GM12875 (cell line): ENCODE measurements around the gene COL6A5.
"Not testable (repeated sequence)": the region's sequence is repeated elsewhere in the genome, so short reads cannot be mapped to it uniquely, and the experiment has no call there.

Experiments used
- H3K4me3 ChIP-seq: one replicate; pipeline ENCODE4 v1.5.1; 2011; ENCODE audit warnings: low read depth, low read length, control low read depth
- TF ChIP-seq, protein P1 (sequence below): IDR thresholded peaks from 2 replicates; pipeline ENCODE4 v1.5.1; 2011; ENCODE audit warnings: low read depth, mild to moderate bottlenecking, control low read depth, inconsistent platforms, low read length, moderate library complexity, borderline replicate concordance; ENCODE audit not compliant: insufficient read depth

COL6A5 gene

DNA sequence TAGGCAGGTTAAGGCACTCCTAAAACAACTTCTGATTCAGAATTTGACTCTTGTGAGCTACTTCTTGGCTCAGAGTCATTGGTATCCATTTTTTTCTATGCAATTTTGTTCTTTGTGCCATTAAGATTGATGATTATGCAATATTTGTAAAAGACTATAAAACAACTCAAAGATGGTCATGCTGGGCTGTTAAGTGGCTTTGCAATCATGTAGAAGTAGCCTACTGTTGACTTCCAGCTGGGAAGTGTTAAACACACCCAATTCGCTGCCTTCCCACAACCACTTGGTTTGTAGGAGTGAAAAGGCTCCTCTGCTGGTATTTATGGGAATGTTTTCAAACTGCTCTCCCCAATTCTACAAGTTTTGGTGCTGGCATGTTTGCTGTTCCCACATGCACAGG is 96.8 kb downstream of the COL6A5 start:
- TF ChIP-seq, protein P1, sequence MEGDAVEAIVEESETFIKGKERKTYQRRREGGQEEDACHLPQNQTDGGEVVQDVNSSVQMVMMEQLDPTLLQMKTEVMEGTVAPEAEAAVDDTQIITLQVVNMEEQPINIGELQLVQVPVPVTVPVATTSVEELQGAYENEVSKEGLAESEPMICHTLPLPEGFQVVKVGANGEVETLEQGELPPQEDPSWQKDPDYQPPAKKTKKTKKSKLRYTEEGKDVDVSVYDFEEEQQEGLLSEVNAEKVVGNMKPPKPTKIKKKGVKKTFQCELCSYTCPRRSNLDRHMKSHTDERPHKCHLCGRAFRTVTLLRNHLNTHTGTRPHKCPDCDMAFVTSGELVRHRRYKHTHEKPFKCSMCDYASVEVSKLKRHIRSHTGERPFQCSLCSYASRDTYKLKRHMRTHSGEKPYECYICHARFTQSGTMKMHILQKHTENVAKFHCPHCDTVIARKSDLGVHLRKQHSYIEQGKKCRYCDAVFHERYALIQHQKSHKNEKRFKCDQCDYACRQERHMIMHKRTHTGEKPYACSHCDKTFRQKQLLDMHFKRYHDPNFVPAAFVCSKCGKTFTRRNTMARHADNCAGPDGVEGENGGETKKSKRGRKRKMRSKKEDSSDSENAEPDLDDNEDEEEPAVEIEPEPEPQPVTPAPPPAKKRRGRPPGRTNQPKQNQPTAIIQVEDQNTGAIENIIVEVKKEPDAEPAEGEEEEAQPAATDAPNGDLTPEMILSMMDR: no peak
- no peak overlapping the region for H3K4me3 ChIP-seq

DNA sequence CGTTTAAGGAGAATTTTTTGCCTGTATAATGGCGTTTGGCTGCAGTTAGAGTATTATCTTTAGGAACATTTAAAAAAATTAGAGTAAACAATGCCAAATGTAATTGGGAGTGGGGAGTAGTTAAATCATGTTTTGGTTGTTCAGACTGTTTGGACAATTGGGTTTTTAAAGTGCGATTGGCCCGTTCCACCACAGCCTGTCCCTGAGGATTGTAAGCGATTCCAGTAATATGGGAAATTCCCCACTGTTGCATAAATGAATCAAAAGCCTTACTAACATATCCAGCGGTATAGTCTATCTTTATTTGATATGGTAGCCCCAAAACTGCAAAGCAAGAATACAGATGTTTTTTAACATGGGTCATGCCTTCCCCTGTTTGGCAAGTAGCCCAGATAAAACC is 101.4 kb downstream of the COL6A5 start:
- not testable (repeated sequence) for H3K4me3 ChIP-seq

DNA sequence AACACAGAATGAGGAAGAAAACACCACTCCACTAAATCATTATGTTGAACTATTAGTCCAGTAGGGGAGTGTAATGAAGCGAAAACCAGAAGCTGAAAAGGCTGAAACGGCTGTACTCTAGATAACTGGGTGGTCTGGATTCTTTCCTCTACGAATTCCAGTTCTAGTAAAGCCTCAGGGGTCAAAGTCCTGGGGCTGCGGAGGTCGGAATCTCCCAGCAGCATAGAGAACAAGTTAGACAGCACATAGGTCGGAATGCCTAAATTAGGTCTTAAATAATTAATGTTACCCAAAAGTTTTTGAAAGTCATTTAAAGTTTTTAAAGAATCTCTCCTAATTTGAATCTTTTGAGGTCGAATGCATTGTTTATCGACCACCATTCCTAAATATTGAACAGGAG is 102.7 kb downstream of the COL6A5 start:
- not testable (repeated sequence) for H3K4me3 ChIP-seq

DNA sequence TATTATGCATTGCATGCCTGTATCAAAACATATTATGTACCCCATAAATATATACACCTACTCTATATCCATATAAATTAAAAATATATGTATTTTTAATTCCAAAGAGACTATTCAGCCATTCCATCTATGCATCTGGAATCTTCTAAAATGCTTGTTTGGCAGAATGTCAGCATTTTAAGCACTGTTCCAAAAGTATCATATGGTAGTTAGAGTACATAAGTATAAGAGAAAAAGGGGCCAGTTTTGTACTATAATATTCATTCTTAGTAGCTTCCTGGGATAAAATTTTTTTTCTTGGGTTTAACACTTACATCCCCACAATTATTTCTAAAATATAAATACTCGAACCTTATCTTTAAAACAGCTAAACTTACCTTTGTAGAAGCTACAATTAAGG is 111.1 kb downstream of the COL6A5 start:
- TF ChIP-seq, protein P1: no peak
- no peak overlapping the region for H3K4me3 ChIP-seq

DNA sequence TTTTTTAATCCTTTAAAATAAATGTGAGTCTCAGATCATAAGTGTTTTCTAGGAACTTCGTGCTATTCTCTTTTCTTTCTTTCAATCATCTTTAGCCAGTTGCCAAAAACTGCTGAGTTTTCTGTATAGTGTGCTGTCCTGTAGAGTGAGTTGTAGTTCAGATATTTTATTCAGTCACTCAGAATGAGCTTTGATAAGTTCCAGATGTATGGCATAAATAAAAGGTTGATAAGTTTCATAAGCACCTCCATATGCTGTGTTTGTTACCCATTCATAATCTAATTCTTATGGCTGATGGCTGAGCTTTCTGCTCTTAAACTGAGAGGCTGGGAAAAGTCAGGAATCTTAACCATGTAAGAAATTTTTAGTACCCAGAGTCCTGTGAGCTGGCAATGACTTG is 112.2 kb downstream of the COL6A5 start:
- H3K4me3 ChIP-seq: no peak overlapping the region
- TF ChIP-seq, protein P1: no peak

DNA sequence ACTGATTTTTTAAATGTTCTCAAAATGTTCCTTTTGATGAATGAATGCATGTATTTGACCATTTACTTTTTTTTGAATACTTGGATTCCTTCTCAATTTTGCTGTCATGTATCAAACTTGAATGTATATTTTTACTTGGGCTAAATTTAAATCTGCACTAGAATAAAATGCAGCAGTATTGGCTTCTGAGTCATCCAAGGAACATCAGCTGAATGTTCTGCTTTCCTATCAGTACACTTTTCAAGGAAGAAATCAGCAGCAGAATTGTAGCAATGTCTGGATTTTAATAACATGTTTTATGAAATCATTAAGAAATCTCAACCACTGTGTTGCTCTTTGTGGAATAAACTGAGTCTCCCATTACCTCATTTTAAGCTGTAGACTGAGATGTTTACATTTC is 114.5 kb downstream of the COL6A5 start:
- TF ChIP-seq, protein P1: no peak
- no peak overlapping the region for H3K4me3 ChIP-seq

DNA sequence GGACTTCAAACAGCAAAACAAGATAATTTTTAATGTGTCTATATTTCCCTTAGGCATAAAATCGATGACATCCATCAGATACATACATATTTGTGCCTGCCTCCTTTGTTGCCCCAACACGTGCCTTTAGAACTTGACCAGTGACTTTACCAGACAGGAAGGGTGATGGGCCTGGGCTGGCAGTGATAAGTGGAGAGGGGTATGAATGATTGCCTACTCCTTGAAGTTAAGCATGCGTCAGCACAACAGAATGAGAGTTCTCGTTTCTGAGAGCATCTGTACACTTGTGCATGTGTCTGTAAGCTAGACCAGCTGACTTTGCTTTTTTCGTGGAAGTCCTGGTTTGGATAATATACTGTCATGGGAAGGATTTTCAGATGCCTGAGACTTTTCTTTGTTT is 116.6 kb downstream of the COL6A5 start:
- TF ChIP-seq, protein P1: no peak
- no peak overlapping the region for H3K4me3 ChIP-seq

DNA sequence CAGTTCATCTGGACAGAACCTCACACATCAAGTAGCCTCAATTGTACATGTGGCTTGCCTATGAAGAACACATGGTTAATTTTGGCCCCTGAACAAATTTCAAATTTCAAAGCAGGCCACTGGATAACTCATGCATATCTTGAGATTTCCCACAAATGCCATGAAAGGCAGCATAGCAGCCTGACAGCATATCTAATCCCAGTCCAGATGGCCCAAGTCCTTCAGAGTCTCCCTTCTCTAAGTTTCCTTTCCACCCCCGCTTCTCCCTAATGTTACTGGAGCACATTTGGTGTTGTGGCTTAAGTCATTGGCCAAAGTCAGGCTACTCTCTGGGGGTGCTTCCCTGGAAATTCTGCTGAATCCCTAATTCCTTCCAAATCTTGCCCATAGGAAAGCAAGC is 117.7 kb downstream of the COL6A5 start:
- TF ChIP-seq, protein P1: no peak
- H3K4me3 ChIP-seq: no peak overlapping the region
